Measurements from ENCODE around the gene OLFML2B. TPM values are rescaled to one million over a fixed set of nuclear protein-coding genes. Genes with fewer than 3 reads are reported as not detected.

The OLFML2B gene
- total RNA-seq, 1 experiment from 2014 or later = 0.43 TPM

DNA sequence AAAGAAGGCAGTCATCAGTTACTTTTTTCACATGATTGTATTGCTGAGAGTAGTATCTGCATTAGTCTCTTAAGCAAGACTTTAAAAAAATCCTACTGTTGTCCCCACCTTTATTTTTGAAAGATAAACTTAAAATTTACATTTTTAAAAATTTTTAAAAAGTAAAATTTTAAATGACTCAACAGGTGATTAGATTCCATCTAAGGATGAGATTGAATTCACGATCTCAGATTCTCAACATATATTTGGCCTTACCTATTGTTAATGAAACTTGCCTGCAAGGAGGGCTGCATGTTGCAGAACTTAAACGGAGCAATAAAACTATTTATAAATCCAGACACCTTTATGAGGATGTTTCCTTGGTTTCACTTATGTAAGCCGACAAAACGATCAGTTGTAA, 75.2 kb downstream of the OLFML2B start:
- CTCF ChIA-PET = no interaction called here
- Histone ChIP-seq H3K9me3 (no peaks in the 10 kb centered on the region; the same call in 1 of the 2 replicates), H3K4me3 (ENCODE audit: low read depth, low read length) (no peak overlapping the region), H3K4me1 (no peaks in the 10 kb centered on the region), H3K36me3 (ENCODE audit: control insufficient read depth, insufficient read depth, low read length) (no peaks in the 10 kb centered on the region; the same call in 1 of the 2 replicates), H3K27me3 (replicated peaks; ENCODE audit: control insufficient read depth, insufficient read depth, low read length) (no peaks in the 10 kb centered on the region; the same call in 1 of the 2 replicates)
- H3K27me3 Mint-ChIP-seq (ENCODE audit: insufficient read depth, unreplicated experiment) = no peaks in the 10 kb centered on the region
- BruUV-seq (replicated peaks) = no TSS peak
- TF ChIP-seq, protein P1, sequence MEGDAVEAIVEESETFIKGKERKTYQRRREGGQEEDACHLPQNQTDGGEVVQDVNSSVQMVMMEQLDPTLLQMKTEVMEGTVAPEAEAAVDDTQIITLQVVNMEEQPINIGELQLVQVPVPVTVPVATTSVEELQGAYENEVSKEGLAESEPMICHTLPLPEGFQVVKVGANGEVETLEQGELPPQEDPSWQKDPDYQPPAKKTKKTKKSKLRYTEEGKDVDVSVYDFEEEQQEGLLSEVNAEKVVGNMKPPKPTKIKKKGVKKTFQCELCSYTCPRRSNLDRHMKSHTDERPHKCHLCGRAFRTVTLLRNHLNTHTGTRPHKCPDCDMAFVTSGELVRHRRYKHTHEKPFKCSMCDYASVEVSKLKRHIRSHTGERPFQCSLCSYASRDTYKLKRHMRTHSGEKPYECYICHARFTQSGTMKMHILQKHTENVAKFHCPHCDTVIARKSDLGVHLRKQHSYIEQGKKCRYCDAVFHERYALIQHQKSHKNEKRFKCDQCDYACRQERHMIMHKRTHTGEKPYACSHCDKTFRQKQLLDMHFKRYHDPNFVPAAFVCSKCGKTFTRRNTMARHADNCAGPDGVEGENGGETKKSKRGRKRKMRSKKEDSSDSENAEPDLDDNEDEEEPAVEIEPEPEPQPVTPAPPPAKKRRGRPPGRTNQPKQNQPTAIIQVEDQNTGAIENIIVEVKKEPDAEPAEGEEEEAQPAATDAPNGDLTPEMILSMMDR (IDR thresholded peaks at IDR 0.05; ENCODE audit: insufficient read depth in 1 of 2, low read depth in 1 of 2, low read length in 1 of 2, severe bottlenecking in 1 of 2, unreplicated experiment in 1 of 2) = no peak
- no peak overlapping the region for H3K4me3 Mint-ChIP-seq (ENCODE audit: unreplicated experiment)
- peaks cover 10% of the 10 kb centered on the region for H3K9me3 Mint-ChIP-seq (ENCODE audit: unreplicated experiment)
- intact Hi-C loops (cut with micrococcal nuclease; ENCODE audit: unreplicated experiment) = no loop called here
- DNase-seq = no peak
- POLR2A ChIA-PET = no interaction called here
- peaks cover 10% of the 10 kb centered on the region for H3K36me3 Mint-ChIP-seq (ENCODE audit: insufficient read depth, unreplicated experiment)
- no peak overlapping the region for H3K27ac Mint-ChIP-seq (ENCODE audit: unreplicated experiment)
- H3K4me1 Mint-ChIP-seq (ENCODE audit: low read depth, unreplicated experiment) = peaks cover 18% of the 10 kb centered on the region

DNA sequence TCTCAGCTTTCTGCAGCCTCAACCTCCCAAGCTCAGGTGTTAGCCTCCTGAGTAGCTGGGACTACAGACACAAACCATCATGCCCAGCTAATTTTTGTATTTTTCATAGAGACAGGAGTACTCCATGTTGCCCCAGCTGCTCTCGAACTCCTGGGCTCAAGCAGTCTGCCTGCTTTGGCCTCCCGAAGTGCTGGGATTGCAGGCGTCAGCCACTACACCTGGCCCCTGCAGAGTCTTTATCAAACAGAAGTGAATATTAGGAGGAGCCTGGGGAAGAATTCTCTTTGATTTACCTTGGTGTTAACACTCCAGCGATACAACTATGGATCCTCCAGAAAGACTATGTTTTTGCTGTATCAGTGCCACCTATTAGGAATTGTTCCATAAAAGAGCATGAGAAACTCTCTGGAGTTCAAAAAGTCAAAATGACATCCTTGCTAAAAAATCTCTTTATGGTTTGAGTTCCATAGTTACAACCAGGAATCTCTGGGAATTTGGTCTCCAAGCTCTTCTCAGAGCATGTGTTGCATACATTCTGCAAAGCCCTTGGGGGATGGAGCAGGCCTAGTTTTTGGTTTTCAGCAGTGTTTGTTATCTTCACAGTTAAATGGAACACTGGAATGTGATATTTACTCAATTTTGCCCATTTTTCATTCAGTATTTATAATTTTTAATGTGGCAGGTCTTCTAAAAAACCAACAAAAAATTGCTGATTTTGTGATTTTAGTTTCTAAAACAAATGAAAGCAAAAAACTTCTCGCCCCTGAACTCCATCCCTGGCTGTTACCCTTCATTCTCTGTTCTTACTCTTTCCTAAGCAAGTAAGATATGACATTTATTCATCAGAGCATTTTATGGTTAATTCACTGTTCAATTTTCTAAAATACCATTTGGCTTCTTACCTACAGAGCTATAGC, 77.3 kb downstream of the OLFML2B start:
- CTCF ChIA-PET = no interaction called here
- BruUV-seq (replicated peaks) = no TSS peak
- Mint-ChIP-seq H3K36me3 (ENCODE audit: insufficient read depth, unreplicated experiment) (peaks cover 6% of the 10 kb centered on the region), H3K27ac (ENCODE audit: unreplicated experiment) (peak overlapping the region; percentile 14), H3K4me3 (ENCODE audit: unreplicated experiment) (no peak overlapping the region), H3K4me1 (ENCODE audit: low read depth, unreplicated experiment) (peaks cover 20% of the 10 kb centered on the region), H3K27me3 (ENCODE audit: insufficient read depth, unreplicated experiment) (no peaks in the 10 kb centered on the region), H3K9me3 (ENCODE audit: unreplicated experiment) (peaks cover 10% of the 10 kb centered on the region)
- Histone ChIP-seq H3K36me3 (ENCODE audit: control insufficient read depth, insufficient read depth, low read length) (no peaks in the 10 kb centered on the region; the same call in 1 of the 2 replicates), H3K4me1 (no peaks in the 10 kb centered on the region), H3K4me3 (ENCODE audit: low read depth, low read length) (no peak overlapping the region), H3K9me3 (no peaks in the 10 kb centered on the region; the same call in 1 of the 2 replicates), H3K27me3 (replicated peaks; ENCODE audit: control insufficient read depth, insufficient read depth, low read length) (no peaks in the 10 kb centered on the region; the same call in 1 of the 2 replicates)
- TF ChIP-seq, protein P1 (IDR thresholded peaks at IDR 0.05; ENCODE audit: insufficient read depth in 1 of 2, low read depth in 1 of 2, low read length in 1 of 2, severe bottlenecking in 1 of 2, unreplicated experiment in 1 of 2) = no peak
- POLR2A ChIA-PET = no interaction called here
- no peak for DNase-seq
- intact Hi-C loops (cut with micrococcal nuclease; ENCODE audit: unreplicated experiment) = no loop called here

DNA sequence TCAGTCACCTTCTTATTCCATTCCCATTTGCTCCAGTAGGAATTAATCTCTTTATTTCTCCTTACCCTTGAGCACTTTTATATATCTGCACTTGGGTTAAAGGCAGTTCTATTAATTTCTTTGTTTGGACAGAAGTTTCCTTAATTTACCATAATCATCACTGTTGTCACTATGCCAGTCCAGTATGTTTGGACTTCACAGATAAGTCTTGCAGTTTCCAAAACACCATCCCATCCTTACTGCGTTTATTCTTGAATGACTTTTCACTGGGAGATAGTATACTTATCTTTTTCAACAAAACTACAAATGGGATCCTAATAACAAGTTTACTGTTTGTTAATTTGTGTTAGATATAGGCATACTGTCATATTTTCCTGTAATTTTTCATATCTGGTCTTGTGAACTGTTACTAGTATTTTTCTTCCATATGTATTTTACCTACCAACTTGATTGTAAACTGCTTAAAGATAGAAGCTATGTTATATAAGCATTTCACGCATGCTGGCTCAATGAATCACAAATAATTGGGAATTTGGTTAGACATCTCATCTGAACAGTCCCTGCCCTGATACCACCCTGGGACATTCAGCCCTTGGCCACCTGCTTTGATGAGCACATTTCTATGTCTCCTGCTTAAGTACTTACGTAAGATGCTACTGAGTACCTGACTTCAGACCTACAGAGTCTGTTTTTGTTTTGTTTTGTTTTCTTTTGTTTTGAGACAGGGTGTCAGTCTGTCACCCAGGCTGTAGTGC, 78.2 kb downstream of the OLFML2B start:
- no peaks in the 10 kb centered on the region for H3K4me1 ChIP-seq
- no peaks in the 10 kb centered on the region; the same call in 1 of the 2 replicates for H3K9me3 ChIP-seq
- BruUV-seq (replicated peaks) = no TSS peak
- Mint-ChIP-seq H3K36me3 (ENCODE audit: insufficient read depth, unreplicated experiment) (peaks cover 6% of the 10 kb centered on the region), H3K27ac (ENCODE audit: unreplicated experiment) (no peak overlapping the region), H3K4me3 (ENCODE audit: unreplicated experiment) (no peak overlapping the region), H3K27me3 (ENCODE audit: insufficient read depth, unreplicated experiment) (no peaks in the 10 kb centered on the region), H3K4me1 (ENCODE audit: low read depth, unreplicated experiment) (peaks cover 20% of the 10 kb centered on the region), H3K9me3 (ENCODE audit: unreplicated experiment) (peaks cover 10% of the 10 kb centered on the region)
- CTCF ChIA-PET = no interaction called here
- TF ChIP-seq, protein P1 (IDR thresholded peaks at IDR 0.05; ENCODE audit: insufficient read depth in 1 of 2, low read depth in 1 of 2, low read length in 1 of 2, severe bottlenecking in 1 of 2, unreplicated experiment in 1 of 2) = no peak
- DNase-seq = no peak
- no peaks in the 10 kb centered on the region; the same call in 1 of the 2 replicates for H3K27me3 ChIP-seq (replicated peaks; ENCODE audit: control insufficient read depth, insufficient read depth, low read length)
- intact Hi-C loops (cut with micrococcal nuclease; ENCODE audit: unreplicated experiment) = no loop called here
- H3K4me3 ChIP-seq (ENCODE audit: low read depth, low read length) = no peak overlapping the region
- no peaks in the 10 kb centered on the region; the same call in 1 of the 2 replicates for H3K36me3 ChIP-seq (ENCODE audit: control insufficient read depth, insufficient read depth, low read length)
- POLR2A ChIA-PET = no interaction called here

Measured in Caco-2 (cell line).